Spleen (tissue), 11 donors: ENCODE measurements around the gene KCTD21. TPM values are rescaled to one million over a fixed set of nuclear protein-coding genes. Genes with fewer than 3 reads are reported as not detected.
A peak's percentile ranks its signal among the peaks of the same experiment; 100 is the strongest.
"Not testable (repeated sequence)": the region's sequence is repeated elsewhere in the genome, so short reads cannot be mapped to it uniquely, and the experiment has no call there.

ENCODE experiments used
- DNase-seq: peaks from one replicate; pipeline ENCODE4 v3.0.0-alpha.2; 2020
- H3K27ac ChIP-seq, 8 donors: fragments of 200-600 bp; sonication (generic) in 7 of 8; 1 replicate in 4 of 8; 2 replicates in 4 of 8; pipeline versions ENCODE4 v1.5.0 to v1.8.0; 2016 to 2021; ENCODE audit warnings: inconsistent platforms in 4 of 8, mild to moderate bottlenecking in 4 of 8, moderate library complexity in 1 of 8
- H3K27me3 ChIP-seq, 7 donors: fragments of 200-600 bp; sonication (generic) in 6 of 7; replicated peaks in 1 of 7; 1 replicate in 4 of 7; 2 replicates in 3 of 7; pipeline versions ENCODE4 v1.5.0 to v1.8.0; 2016 to 2021; ENCODE audit warnings: inconsistent platforms in 3 of 7, mild to moderate bottlenecking in 1 of 7
- H3K36me3 ChIP-seq, 6 donors: fragments of 200-600 bp; sonication (generic) in 5 of 6; 1 replicate in 4 of 6; 2 replicates in 2 of 6; pipeline versions ENCODE4 v1.5.0 to v1.8.0; 2016 to 2021; ENCODE audit warnings: inconsistent platforms in 2 of 6
- H3K4me1 ChIP-seq, 6 donors: fragments of 200-600 bp; sonication (generic) in 5 of 6; 1 replicate in 3 of 6; 2 replicates in 3 of 6; pipeline versions ENCODE4 v1.5.0 to v1.8.0; 2016 to 2021; ENCODE audit warnings: inconsistent platforms in 3 of 6
- H3K4me3 ChIP-seq, 8 donors: fragments of 200-600 bp; sonication (generic) in 7 of 8; 1 replicate in 4 of 8; 2 replicates in 4 of 8; pipeline versions ENCODE4 v1.5.0 to v1.8.0; 2016 to 2021; ENCODE audit warnings: inconsistent platforms in 4 of 8, mild to moderate bottlenecking in 4 of 8, moderate library complexity in 2 of 8
- H3K9me3 ChIP-seq, 8 donors: fragments of 200-600 bp; sonication (generic) in 7 of 8; 1 replicate in 4 of 8; 2 replicates in 4 of 8; pipeline versions ENCODE4 v1.5.0 to v1.8.0; 2016 to 2021; ENCODE audit warnings: inconsistent platforms in 4 of 8
- POLR2A ChIP-seq, 3 donors: fragments of 450-650 bp; IDR thresholded peaks; one replicate each; pipeline ENCODE4 v1.5.1; 2017; ENCODE audit warnings: antibody characterized with exemption in 3 of 3, mild to moderate bottlenecking in 1 of 3
- POLR2AphosphoS5 ChIP-seq, 3 donors: sonication (generic); formaldehyde crosslinking; IDR thresholded peaks; one replicate each; pipeline ENCODE4 v1.5.1; 2017; ENCODE audit warnings: antibody characterized with exemption in 3 of 3
- WGBS, 5 donors: extraction: QIAGEN DNeasy Blood & Tissue Kit in 3 of 5; methylation state at CpG; one replicate each; pipeline versions ENCODE4 v1.1.5 to v1.1.7; 2013 to 2018; 5-methylcytosine and 5-hydroxymethylcytosine counted together
- intact Hi-C: fragments of 100-400 bp; cut with DNase I; formaldehyde crosslinking; loops from one replicate; pipeline ENCODE4 v1.15.0; 2023; ENCODE audit warnings: low total_unique reads
- polyA plus RNA-seq, 3 donors: library from polyadenylated mRNA; stranded (reverse); fragments of 200-250 nt; gene quantifications; one replicate each; pipeline ENCODE4 v1.2.1, GENCODE V29; 2013
- total RNA-seq, 7 donors: library from RNA; depleted of rRNA in 3 of 7; stranded (reverse); fragments of >200 nt in 3 of 7; fragmentation: NEBNext Ultra II Directional in 4 of 7; extraction: Animal tissue kit (Norgen Biotek cat#: 25700) in 4 of 7; gene quantifications; one replicate each; pipeline versions ENCODE4 v1.1.0 to v1.2.1, GENCODE V29; 2016 to 2021
- TF ChIP-seq, protein P1 (sequence below), 11 experiments: fragments of 200-600 bp in 7 of 11; fragments of 450-650 bp in 4 of 11; sonication (generic) in 4 of 11; IDR thresholded peaks in 8 of 11; conservative IDR thresholded peaks in 3 of 11; 1 replicate in 7 of 11; 2 replicates in 4 of 11; pipeline versions ENCODE4 v1.4.0 to v1.8.0; 2016 to 2021; ENCODE audit warnings: antibody characterized with exemption in 11 of 11, inconsistent platforms in 4 of 11, mild to moderate bottlenecking in 1 of 11
- donor health status: healthy with polysubstance abuse.
- donor health status: DM: no; HTN: no; CAD: no; lungs with moderate emphysema.
- donor health status: DM: no; HTN: no; CAD: no.
- donor health status: Bipolar disorder and iron deficiency.
- donor health status: healthy.
- donor health status: DM: no; HTN: no; CAD: no.
- donor health status: DM: yes; HTN: yes; CAD: no.

The KCTD21 gene
- total and polyA plus RNA-seq, 10 donors = 1.2 to 13.6 (median 6.4) TPM

DNA sequence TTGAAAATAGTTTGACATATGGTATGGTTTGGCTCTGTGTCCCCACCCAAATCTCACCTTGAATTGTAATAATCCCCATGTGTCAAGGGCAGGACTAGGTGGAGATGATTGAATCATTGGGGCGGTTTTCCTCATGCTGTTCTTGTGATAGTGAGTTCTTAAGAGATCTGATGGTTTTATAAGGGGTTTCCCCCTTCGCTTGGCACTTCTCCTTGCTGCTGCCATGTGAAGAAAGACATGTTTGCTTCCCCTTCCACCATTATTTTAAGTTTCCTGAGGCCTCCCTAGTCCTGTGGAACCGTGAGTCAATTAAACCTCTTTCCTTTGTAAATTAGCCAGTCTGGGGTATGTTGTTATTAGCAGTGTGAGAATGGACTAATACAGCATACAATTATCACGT lies 7.7 kb downstream of the KCTD21 start:
- Histone ChIP-seq H3K4me3 (no peak overlapping the region), H3K27ac (peak overlapping the region in 2 of 8 donors; percentile 35 to 69), H3K36me3 (peaks cover 0 to 28% (median 0%) of the 10 kb centered on the region in 6 donors), H3K9me3 (peaks cover 0 to 11% (median 0%) of the 10 kb centered on the region in 8 donors), H3K27me3 (no peaks in the 10 kb centered on the region), H3K4me1 (peaks cover 0 to 8% (median 2%) of the 10 kb centered on the region in 6 donors)
- DNase-seq = no peak
- intact Hi-C loops = no loop called here
- TF ChIP-seq, protein P1, sequence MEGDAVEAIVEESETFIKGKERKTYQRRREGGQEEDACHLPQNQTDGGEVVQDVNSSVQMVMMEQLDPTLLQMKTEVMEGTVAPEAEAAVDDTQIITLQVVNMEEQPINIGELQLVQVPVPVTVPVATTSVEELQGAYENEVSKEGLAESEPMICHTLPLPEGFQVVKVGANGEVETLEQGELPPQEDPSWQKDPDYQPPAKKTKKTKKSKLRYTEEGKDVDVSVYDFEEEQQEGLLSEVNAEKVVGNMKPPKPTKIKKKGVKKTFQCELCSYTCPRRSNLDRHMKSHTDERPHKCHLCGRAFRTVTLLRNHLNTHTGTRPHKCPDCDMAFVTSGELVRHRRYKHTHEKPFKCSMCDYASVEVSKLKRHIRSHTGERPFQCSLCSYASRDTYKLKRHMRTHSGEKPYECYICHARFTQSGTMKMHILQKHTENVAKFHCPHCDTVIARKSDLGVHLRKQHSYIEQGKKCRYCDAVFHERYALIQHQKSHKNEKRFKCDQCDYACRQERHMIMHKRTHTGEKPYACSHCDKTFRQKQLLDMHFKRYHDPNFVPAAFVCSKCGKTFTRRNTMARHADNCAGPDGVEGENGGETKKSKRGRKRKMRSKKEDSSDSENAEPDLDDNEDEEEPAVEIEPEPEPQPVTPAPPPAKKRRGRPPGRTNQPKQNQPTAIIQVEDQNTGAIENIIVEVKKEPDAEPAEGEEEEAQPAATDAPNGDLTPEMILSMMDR (IDR thresholded peaks at IDR 0.05 in 8 of 11, conservative IDR thresholded peaks at IDR 0.05 in 3 of 11) = no peak
- no peak for TF ChIP-seq POLR2AphosphoS5 (IDR thresholded peaks at IDR 0.05)
- TF ChIP-seq POLR2A (IDR thresholded peaks at IDR 0.05) = no peak
- WGBS, 5 donors = 87 to 96% (median 88%) methylated on average over 4 of the region's 4 CpGs

DNA sequence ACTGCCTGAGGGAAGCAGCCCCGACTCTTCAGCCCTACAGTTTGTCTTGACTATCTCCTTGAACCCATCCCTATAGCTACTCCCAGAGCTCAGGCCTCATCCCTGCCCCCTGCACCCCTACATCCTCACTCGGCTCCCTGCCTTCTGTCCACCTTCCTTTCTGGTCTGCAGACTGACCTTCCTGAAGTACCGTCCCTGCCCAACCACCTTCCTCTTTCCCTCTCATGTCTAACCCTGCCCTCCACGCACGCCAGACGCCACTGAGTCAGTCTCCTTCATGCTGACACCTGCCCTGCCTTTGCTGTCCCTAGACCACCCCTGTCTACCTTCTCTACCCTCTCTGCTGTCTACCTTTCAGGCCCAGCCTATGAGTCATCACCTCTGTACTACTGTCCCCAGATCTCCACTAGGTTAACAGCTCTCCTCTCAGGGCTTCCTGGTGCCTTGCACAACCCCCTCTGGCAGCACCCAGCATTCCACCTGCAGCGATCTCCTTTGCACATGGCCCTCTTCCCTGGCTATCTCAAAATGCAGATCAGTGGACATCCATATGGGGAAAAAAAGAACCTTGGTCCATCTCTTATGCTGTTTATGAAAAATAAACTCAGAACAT lies 8.9 kb downstream of the KCTD21 start:
- TF ChIP-seq, protein P1 (IDR thresholded peaks at IDR 0.05 in 8 of 11, conservative IDR thresholded peaks at IDR 0.05 in 3 of 11) = no peak
- TF ChIP-seq POLR2A (IDR thresholded peaks at IDR 0.05) (no peak), POLR2AphosphoS5 (IDR thresholded peaks at IDR 0.05) (no peak)
- Histone ChIP-seq H3K36me3 (peaks cover 0 to 25% (median 0%) of the 10 kb centered on the region in 6 donors), H3K4me3 (no peak overlapping the region), H3K4me1 (peaks cover 0 to 4% (median 0%) of the 10 kb centered on the region in 6 donors), H3K9me3 (peaks cover 0 to 11% (median 0%) of the 10 kb centered on the region in 8 donors), H3K27ac (no peak overlapping the region), H3K27me3 (no peaks in the 10 kb centered on the region)
- DNase-seq = no peak
- whole genome bisulfite sequencing, 5 donors = 78 to 87% (median 81%) methylated on average over 7 of the region's 7 CpGs
- intact Hi-C loops = no loop called here

- intact Hi-C loops = no loop called here
- Histone ChIP-seq H3K4me3 (no peak overlapping the region), H3K4me1 (no peaks in the 10 kb centered on the region), H3K27ac (no peak overlapping the region), H3K36me3 (peaks cover 0 to 40% (median 16%) of the 10 kb centered on the region in 6 donors), H3K9me3 (peaks cover 0 to 11% (median 0%) of the 10 kb centered on the region in 8 donors), H3K27me3 (no peaks in the 10 kb centered on the region)
- no peak for DNase-seq
- TF ChIP-seq POLR2A (IDR thresholded peaks at IDR 0.05) = no peak
- TF ChIP-seq, protein P1 (IDR thresholded peaks at IDR 0.05 in 8 of 11, conservative IDR thresholded peaks at IDR 0.05 in 3 of 11) = no peak
- no peak for TF ChIP-seq POLR2AphosphoS5 (IDR thresholded peaks at IDR 0.05)
- WGBS, 5 donors = 91 to 95% (median 92%) methylated on average over 7 of the region's 7 CpGs
These were observed 11.2 kb downstream of the KCTD21 start for GRCh38 chr11:78177216-78177615.

DNA sequence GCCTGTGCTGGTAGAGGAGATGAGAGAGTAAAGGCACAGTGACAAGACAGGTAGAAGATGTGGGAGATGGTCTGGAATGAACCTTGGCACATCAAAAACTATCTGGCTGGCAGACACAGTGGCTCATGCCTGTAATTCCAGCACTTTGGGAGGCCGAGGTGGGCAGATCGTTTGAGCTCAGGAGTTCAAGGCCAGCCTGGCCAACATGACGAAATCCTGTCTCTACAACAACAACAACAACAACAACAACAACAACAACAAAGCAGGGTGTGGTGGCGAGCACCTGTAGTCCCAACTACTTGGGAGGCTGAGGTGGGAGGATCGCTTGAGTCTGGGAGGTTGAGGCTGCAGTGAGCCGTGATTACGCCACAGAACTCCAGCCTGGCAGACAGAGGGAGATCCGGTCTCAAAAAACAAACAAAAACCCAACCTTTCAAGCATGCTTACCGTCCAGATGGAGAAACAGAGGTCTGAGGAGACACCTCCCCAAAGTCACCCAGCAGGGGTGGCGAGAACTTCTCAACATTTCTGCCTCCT lies 11.8 kb downstream of the KCTD21 start:
- Histone ChIP-seq H3K4me3 (no peak overlapping the region), H3K27me3 (no peaks in the 10 kb centered on the region), H3K9me3 (peaks cover 0 to 11% (median 0%) of the 10 kb centered on the region in 8 donors), H3K4me1 (no peaks in the 10 kb centered on the region), H3K27ac (no peak overlapping the region), H3K36me3 (peaks cover 0 to 45% (median 18%) of the 10 kb centered on the region in 6 donors)
- intact Hi-C loops = no loop called here
- no peak for DNase-seq
- WGBS, 5 donors = 91 to 97% (median 93%) methylated on average over 10 of the region's 10 CpGs
- TF ChIP-seq POLR2AphosphoS5 (IDR thresholded peaks at IDR 0.05) (no peak), POLR2A (IDR thresholded peaks at IDR 0.05) (no peak)
- TF ChIP-seq, protein P1 (IDR thresholded peaks at IDR 0.05 in 8 of 11, conservative IDR thresholded peaks at IDR 0.05 in 3 of 11) = no peak

GRCh38 chr11:78175862-78176261 lies 12.6 kb downstream of the KCTD21 start:
- intact Hi-C loops, DNase-seq, H3K4me3 ChIP-seq, H3K9me3 ChIP-seq, H3K27me3 ChIP-seq, H3K4me1 ChIP-seq, H3K27ac ChIP-seq: not testable (repeated sequence)
- WGBS, 5 donors = 93 to 99% (median 98%) methylated on average over 3 of the region's 3 CpGs
- peaks cover 0 to 49% (median 18%) of the 10 kb centered on the region in 6 donors for H3K36me3 ChIP-seq
